ENCODE measurements around the gene C1QA.
"Not testable (repeated sequence)": the region's sequence is repeated elsewhere in the genome, so short reads cannot be mapped to it uniquely, and the experiment has no call there.

The C1QA gene

GRCh38 chr1:22641906-22642636 lies 5.6 kb downstream of the C1QA start:
- no peak for FAIRE-seq

- no peak for FAIRE-seq
Measured at GRCh38 chr1:22643381-22643780, 7.0 kb downstream of the C1QA start, which contains the start of gene C1QC. Gene C1QC (plus strand): TSS chr1:22643633. CDS start chr1:22644024, 391 bp downstream.

GRCh38 chr1:22643928-22644327 lies 7.5 kb downstream of the C1QA start:
- FAIRE-seq, result no peak

- FAIRE-seq, result no peak
Measured at GRCh38 chr1:22645931-22646330, 9.5 kb downstream of the C1QA start.

GRCh38 chr1:22646384-22646783 lies 10.0 kb downstream of the C1QA start:
- FAIRE-seq, result no peak

GRCh38 chr1:22650089-22650693 lies 13.8 kb downstream of the C1QA start:
- FAIRE-seq, result no peak

- FAIRE-seq, result no peak
Measured at GRCh38 chr1:22651941-22652856, 15.8 kb downstream of the C1QA start.

- FAIRE-seq, result no peak
Measured at GRCh38 chr1:22652881-22653316, 16.5 kb downstream of the C1QA start, which contains the start of gene C1QB. Gene C1QB (plus strand): TSS chr1:22653236. CDS start chr1:22659463, 6,227 bp downstream.

- FAIRE-seq, result no peak
Measured at GRCh38 chr1:22654692-22655091, 18.3 kb downstream of the C1QA start.

GRCh38 chr1:22658385-22659163 lies 22.1 kb downstream of the C1QA start:
- no peak for FAIRE-seq

GRCh38 chr1:22660716-22661241 lies 24.4 kb downstream of the C1QA start:
- no peak for FAIRE-seq

- FAIRE-seq, result no peak
Measured at GRCh38 chr1:22661880-22662279, 25.5 kb downstream of the C1QA start.

GRCh38 chr1:22662318-22662717 lies 25.9 kb downstream of the C1QA start:
- no peak for FAIRE-seq

GRCh38 chr1:22662986-22663408 lies 26.6 kb downstream of the C1QA start:
- no peak for FAIRE-seq

- no peak for FAIRE-seq
Measured at GRCh38 chr1:22665752-22666151, 29.3 kb downstream of the C1QA start.

- no peak for FAIRE-seq
Measured at GRCh38 chr1:22666412-22666811, 30.0 kb downstream of the C1QA start.

- FAIRE-seq, result not testable (repeated sequence)
Measured at GRCh38 chr1:22668840-22669239, 32.4 kb downstream of the C1QA start.

- no peak for FAIRE-seq
Measured at GRCh38 chr1:22670352-22670975, 34.0 kb downstream of the C1QA start.

GRCh38 chr1:22671999-22672398 lies 35.6 kb downstream of the C1QA start:
- FAIRE-seq, result no peak

GRCh38 chr1:22673486-22674409 lies 37.3 kb downstream of the C1QA start:
- peak; percentile 94 for FAIRE-seq

GRCh38 chr1:22674410-22674749 lies 38.0 kb downstream of the C1QA start:
- FAIRE-seq, result no peak
